Activated CD4-positive, alpha-beta T cell treated with anti-CD3 and anti-CD28 coated beads, Interleukin-2, amount 50 U/mL, for 1 hour (primary cell): ENCODE data around the gene CENPO.

Source experiments
- DNase-seq: peaks from one replicate; pipeline ENCODE4 v3.0.0-alpha.2; 2020

Gene CENPO

GRCh38 chr2:24866946-24867345 is 73.7 kb downstream of the CENPO start:
- no peak for DNase-seq

DNA sequence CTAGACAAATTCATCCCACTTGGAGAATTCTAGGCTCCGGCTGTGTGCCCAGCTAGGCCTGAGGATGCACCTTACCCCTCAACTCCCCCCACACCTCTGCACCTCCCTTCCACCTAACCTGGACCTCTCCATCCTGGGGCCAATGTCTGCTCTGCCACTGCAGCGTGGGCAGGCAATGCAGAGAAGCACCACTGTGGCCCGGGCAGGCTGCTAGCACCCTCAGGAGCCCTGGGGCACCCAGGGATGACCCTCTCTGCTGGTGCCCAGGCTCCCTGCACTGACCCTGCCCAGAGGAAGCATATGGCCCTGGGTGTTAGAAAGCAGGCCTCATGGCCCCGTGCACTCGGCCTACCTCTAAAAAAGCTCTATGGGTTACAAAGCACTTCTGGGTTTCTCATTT is 77.2 kb downstream of the CENPO start:
- no peak for DNase-seq

- no peak for DNase-seq
Measured at GRCh38 chr2:24870891-24871705, 77.9 kb downstream of the CENPO start.

DNA sequence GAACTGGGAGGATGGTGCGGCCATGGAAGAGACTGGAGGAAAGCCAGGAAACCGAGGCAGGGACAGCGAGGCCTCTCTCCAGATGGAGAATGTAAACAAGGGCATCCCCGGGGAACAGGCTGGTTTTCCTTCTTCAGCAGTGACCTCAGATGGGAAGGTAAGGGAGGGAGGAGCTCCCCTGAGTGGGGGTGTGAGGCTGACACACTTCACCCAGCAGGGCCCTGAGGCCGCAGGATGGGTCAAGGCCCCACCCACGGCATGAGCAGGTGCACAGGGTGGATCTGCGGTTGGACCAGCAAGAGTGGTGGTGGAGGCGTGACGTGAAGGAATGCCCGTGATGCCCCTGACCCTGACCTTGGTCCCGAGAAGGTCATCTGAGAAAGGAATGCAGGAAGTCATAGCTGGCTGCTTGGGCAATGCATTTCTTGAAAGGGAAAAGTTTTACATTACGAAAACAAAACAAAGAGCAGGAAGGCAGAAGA is 78.7 kb downstream of the CENPO start:
- DNase-seq, result no peak
